Effector CD8-positive, alpha-beta T cell (primary cell): ENCODE data around the gene ZDHHC8.

ENCODE experiments used
- DNase-seq: peaks from one replicate; lab custom pipeline; 2025; lab: John Stamatoyannopoulos, UW

The ZDHHC8 gene

DNA sequence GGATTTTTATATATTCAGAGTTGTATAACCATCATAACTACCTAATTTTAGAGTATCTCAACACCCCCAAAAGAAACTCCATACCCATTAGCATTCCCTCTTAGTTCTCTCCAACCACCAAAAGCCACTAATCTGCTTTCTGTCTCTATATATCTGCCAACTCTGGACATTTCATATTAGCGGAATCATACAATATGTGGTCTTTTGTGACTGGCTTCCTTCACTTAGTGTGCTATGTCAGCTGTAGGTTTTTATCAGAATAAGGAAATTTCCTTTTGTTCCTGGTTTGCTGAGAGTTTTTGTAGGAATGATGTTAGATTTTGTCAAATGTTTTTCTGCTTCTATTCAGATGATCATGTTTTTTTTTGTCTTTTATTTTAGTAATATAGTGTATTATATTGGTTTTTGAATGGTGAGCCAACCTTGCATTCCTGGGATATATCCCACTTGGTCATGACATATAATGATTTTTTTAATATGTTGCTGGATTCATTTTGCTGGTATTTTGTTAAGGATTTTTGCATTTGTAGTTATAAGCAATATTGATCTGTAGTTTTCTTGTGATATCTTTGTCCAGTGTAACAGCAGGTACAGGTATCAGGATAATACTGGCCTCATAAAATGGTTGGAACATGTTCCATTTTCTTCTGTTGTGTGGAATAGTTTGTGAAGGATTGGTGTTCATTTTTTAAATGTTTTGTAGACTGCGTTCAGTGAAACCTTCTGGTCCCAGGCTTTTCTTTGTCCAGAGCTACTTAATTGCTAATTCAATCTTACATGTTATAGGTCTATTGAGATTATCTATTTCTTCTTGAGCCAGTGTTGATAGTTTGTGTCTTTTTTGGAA, 34.8 kb upstream of the ZDHHC8 start:
- no peak for DNase-seq

DNA sequence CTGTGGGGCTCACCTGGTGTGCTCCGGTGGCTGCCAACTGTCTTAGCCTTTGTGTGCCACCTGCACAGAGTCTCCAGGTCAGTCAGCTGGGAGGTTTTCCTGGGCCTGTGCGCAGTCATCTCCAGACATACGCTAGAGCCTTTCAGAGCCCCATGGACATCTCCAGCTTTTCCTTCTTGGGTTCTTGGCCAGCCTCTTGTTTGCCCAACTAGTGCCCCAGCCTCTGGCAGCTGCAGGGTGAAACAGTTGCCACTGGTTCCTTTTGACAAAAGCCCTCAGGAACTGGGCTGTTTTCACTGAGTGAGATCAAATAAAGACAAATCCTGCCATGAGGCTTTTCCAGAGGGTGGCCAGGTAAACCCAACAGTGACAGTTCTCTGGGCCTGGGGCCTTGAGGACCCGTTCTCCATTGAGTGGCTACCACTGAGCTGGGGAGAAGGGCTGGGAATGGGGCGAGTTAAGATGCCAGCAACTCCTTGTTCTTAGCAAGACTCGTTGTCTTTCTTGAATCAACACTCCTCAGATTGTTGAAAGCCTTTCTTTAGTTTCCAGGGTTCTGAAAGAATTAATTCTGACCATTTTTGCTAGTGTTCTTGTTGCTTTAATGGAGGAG, 32.4 kb upstream of the ZDHHC8 start:
- no peak for DNase-seq

DNA sequence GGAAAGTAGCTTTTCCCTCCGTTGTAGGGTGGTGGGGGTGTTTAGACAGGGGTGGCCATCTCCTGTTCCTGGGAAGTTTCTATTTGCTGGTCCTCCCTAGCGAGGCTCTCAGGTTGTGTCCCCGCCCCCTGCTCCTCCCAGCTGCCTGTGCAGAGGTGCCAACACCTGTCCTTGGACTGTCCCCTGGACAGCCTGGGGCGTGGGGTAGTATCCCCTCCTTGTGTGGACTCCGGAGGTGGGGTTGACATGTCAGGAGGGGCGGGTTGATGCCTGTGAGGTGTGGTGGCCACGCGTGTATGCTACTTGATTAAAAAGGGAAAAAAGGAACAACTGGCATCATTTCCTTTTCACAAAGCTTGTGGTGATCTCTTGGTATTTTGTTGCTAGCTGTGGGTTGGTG, 30.0 kb upstream of the ZDHHC8 start:
- no peak for DNase-seq

DNA sequence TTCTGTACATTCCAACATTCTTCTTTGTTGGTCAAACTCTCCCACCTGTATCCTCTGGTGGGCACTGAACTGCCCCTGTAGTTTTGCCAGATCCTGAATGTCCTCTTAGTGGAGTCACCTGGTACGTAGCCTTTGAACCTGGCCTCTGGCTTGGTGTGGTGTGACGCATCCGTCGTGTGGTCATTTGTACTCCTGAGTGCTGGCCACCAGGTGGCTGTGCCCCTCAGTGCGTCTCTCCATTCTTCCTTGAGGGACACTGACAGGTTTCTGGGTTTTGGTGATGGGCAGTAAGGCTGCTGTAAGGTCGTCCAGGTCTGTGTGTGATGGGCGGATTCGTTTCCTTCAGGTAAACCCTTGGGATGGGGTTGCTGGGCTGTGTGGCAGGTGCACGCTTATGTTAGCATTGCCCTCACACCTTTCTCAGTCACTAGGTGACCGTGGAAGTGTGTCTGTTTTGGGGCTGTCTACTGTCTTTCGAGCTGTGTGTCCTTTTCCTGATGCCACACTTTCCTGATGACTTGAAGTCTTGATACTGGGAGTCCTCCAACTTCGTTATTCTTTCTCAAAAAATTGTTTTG, 29.3 kb upstream of the ZDHHC8 start:
- no peak for DNase-seq

GRCh38 chr22:20105456-20106204, 26.0 kb upstream of the ZDHHC8 start:
- no peak for DNase-seq

- no peak for DNase-seq
These were observed 25.3 kb upstream of the ZDHHC8 start for GRCh38 chr22:20106205-20106848.

DNA sequence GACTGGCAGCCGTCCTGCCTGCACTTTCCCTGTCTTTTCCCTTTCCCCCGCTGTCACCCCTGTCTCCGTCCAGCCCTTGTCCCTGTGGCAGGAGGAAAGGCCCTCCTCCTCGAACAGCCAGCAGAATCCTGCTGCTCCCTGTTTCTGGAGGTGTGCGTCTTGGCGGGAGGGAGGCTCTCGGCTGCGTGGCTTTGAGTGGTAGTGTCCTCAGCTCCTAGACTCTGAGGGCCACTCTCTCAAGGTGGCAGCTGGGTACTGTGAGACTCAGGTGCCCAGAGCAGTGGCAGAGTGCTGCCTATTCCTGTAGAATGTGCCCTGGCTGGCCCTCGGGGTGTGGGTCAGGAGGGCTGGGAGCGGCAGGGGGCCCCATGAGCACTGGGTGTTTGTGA, 24.8 kb upstream of the ZDHHC8 start:
- no peak for DNase-seq

- DNase-seq, result no peak
These were observed 24.1 kb upstream of the ZDHHC8 start for GRCh38 chr22:20107471-20107901.

GRCh38 chr22:20107951-20108756, 23.4 kb upstream of the ZDHHC8 start:
- no peak for DNase-seq

DNA sequence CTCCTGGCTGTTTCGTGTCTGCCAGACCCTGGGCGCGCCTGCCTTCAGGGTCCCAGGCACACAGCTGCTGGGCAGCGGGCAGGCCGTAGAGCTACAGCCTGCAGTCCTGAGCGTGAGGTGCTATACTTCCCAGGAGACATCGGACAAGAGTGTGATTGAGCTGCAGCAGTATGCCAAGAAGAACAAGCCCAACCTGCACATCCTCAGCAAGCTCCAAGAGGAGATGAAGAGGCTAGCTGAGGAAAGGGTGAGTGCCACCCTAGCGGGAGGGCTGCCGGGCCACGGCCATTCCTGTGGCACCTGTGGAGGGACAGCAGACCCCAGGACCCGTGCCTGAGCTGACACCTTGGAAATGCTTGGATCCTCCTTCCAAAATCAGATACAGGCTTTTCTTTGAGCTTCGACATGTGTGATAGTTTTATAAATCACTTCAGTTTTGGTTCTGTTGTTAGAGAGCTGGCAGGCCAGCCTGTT, 22.8 kb upstream of the ZDHHC8 start:
- DNase-seq, result no peak

DNA sequence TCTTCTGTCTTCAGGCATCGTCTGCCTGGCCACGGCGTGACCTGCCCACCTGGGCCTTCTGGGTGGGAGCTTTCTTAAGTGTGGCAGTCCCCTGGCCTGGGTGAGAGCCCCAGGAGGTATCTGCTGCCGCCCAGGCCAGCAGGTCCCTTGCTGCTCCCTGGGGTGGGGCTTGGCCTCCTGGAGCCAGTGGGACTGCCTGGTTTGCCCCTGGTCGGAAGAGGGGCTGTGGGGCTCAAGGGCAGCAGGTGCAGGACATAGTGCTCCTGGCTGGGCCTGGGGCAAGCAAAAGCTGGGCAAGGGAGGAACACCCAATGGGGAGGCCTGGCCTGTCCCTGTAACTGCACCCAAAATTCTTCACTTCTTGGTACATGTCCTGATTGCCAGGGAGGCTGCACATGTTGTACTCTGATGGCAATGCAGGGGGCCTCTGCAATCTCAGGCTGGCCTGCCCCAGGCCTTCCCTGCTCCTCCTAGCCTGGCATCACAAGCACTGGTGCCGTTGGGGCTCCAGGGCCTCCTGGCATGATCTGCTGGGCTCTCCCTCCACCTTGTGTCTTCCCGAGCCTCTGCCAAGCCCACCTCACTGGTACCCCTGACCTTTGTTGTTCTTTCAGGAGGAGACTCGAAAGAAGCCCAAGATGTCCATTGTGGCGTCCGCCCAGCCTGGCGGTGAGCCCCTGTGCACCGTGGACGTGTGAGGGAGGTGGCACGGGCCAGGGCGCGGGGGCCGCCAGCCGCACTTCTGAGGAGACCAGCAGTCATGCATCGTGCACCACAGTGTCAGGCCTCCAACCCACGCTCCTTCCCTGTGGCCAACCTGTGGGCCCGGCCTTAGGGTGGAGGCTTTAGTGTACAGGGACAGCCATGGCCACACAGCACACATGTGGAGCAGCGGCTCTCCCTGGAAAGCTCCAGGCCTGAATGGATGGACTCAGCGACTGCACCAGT, 21.9 kb upstream of the ZDHHC8 start:
- DNase-seq, result no peak

GRCh38 chr22:20110359-20110985, 21.1 kb upstream of the ZDHHC8 start:
- DNase-seq, result no peak

GRCh38 chr22:20111045-20111688, 20.4 kb upstream of the ZDHHC8 start:
- no peak for DNase-seq

DNA sequence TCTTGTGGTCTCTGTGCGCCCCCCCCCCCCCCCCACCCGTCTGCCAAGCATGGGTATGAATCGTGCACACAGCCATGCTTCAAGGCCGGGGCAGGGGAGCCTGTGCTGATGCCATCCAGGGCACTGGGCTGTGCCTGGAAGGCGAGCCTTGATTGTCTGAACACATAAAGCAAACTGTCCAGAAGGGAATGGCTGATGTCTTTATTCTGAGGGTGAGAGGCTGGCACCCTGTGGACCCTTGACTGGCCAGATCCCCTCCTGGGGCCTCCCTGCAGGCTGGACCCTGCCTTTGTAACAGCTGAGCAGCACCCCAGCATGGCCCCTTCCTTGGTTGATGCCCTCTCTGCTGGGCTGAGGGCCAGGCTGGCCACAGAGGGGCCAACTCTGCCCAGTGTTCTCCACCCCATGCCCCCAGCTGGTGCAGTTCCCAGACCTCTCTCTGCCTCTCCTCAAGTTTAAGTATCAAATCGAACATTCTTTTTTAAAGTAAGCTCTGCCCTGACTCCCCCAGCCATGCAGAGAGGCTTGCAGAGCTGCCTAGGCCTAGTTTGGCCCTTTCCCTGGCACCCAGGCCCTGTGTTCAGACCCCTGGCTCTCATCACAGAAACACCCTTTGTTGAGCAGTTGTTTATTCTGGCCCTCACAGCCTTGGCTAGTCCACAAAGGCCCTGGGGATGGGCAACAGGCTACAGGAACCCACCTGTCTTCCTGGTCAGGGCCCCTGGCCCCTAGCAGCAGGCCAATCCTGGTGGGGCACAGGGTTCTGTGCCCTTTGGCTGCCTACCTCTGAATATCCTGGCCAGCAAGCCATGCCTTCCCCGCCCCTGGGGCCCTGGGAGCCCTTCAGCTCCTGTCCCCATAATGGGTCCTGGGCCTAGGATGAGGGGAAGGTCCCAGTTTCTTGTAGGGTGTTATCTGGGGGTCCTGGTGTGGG, 19.6 kb upstream of the ZDHHC8 start:
- DNase-seq, result no peak

DNA sequence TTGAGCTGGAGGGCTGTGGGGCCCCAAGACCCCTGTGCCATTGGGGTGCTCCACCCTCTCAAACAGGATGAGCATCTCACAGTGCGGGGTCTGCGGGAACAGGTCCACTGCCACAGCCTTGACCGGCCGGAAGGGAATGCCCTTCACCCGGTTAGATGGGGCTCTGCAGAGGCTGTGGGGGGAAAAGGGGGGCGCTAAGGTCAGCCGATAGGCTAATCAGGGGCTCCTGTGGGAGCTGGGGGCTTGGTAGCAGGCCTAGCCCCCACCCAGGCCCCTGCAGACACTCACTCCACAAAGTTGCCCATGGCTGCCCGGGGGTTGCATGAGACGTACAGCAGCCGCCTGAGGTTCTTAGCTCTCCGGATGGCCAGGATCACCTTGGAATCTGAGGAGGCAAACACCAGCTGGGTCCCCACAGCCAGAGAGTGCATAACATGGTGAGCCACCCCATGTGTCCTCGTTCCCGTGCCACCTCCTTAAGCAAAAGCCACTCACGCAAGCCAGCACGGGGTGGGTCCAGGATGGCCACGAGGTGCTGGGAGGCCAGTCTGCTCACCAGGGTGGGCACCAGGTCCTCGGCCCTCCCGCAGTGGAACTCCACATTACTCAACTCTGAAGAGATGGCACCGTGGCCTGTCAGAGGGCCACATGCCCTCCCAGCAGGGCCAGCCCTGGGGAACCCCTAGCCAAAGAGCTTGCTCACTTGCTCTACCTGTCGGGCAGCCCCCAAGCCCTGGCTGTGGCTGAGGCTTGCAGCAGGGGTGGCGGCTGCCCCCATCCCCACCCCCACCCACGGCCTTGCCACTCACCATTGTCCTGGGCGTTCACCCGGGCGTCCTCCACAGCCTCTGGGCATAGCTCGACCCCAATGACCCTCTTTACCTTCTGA, 18.7 kb upstream of the ZDHHC8 start:
- no peak for DNase-seq

DNA sequence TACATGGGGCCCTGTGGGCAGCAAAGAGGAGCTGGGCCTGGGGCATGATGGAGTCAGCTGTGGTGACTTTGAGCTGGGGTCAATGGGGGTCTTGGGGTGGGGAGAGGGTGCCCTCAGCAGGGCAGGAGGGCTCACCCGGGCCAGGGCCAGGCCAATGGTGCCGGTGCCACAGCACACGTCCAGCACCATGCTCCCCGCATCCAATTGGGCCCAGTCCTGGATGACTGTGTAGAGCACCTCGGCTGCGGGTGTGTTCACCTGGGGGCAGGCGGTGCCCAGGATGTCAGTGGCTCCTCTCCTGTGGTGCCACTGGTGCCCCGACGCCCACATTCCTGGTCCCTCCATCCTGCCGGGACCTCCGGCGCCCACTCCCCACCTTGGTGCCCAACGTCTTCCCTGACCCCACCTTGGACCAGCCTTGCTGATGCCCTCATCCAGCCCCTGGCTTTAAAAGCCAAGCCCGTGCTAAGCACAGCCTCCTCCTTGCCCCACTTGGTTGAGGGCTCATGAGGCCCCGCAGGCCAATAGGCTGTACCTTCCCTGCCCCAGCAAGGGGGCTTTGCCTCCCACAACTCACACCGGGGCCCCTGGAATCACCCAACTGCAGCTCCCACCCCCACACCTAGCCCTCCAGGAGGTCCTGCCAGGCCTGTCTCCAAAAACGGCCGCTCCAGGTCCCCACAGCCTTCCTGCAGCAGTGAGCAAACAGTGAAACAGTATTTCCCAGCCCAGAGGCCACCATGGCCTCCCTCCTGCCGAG, 17.9 kb upstream of the ZDHHC8 start:
- DNase-seq, result no peak
